NCI-H524 treated with DMSO at 0.1 percent for 48 hours (cell line): Measurements from ENCODE around the gene ANKRD13D.

ENCODE experiments used
- DNase-seq: peaks from one replicate; lab custom pipeline; 2025; lab: John Stamatoyannopoulos, UW

Gene ANKRD13D

GRCh38 chr11:67320011-67320410, 30.9 kb downstream of the ANKRD13D start:
- DNase-seq: no peak

GRCh38 chr11:67320691-67321090, 31.6 kb downstream of the ANKRD13D start:
- DNase-seq: no peak

GRCh38 chr11:67321313-67321871, 32.3 kb downstream of the ANKRD13D start:
- DNase-seq: no peak

- DNase-seq: no peak
Measured at GRCh38 chr11:67322049-67322448, 32.9 kb downstream of the ANKRD13D start.

- DNase-seq: no peak
Measured at GRCh38 chr11:67323526-67323925, 34.4 kb downstream of the ANKRD13D start.

- no peak for DNase-seq
Measured at GRCh38 chr11:67332081-67332691, 43.1 kb downstream of the ANKRD13D start.

- DNase-seq: no peak
Measured at GRCh38 chr11:67337257-67337656, 48.2 kb downstream of the ANKRD13D start.

- no peak for DNase-seq
Measured at GRCh38 chr11:67344264-67344663, 55.2 kb downstream of the ANKRD13D start.

GRCh38 chr11:67345247-67345919, 56.3 kb downstream of the ANKRD13D start:
- DNase-seq: no peak

- DNase-seq: no peak
Measured at GRCh38 chr11:67345920-67346819, 57.1 kb downstream of the ANKRD13D start.

- DNase-seq: no peak
Measured at GRCh38 chr11:67347964-67348749, 59.1 kb downstream of the ANKRD13D start.

GRCh38 chr11:67349036-67349435, 59.9 kb downstream of the ANKRD13D start:
- DNase-seq: no peak

- DNase-seq: no peak
Measured at GRCh38 chr11:67349457-67349856, 60.4 kb downstream of the ANKRD13D start.

GRCh38 chr11:67349928-67350465, 60.9 kb downstream of the ANKRD13D start:
- DNase-seq: no peak

- no peak for DNase-seq
Measured at GRCh38 chr11:67351275-67352005, 62.3 kb downstream of the ANKRD13D start.
